NCI-H128 (cell line): ENCODE data around the gene BACH2.

ENCODE experiments used
- DNase-seq: peaks from one replicate; lab custom pipeline; 2025; ENCODE audit not compliant: unreplicated experiment; lab: John Stamatoyannopoulos, UW

Gene BACH2

DNA sequence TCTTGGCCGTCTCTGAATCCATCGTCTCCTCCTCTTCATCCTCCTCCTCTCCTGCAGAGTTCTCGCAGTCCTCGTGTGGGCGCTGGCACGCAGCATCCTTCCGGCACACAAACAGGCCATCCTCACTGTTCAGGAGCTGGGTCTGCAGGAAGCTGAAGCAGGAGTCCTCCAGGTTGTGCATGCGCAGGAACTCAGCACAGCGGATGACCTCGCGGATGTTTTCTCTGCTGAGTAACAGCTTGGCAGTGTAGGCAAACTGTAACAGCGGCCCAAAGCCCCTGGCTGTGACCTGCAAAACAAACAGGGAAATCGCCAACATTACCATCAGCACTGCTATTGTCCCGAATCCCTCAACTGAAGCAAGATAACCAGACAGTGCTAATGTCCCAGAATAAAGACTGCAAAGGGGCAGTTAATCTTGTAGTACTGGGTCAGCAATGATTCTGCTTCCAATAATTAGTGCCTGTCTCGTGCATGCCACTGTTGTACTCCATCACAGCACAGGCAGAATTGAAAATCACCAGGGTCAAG, 345.0 kb downstream of the BACH2 start:
- no peak for DNase-seq

DNA sequence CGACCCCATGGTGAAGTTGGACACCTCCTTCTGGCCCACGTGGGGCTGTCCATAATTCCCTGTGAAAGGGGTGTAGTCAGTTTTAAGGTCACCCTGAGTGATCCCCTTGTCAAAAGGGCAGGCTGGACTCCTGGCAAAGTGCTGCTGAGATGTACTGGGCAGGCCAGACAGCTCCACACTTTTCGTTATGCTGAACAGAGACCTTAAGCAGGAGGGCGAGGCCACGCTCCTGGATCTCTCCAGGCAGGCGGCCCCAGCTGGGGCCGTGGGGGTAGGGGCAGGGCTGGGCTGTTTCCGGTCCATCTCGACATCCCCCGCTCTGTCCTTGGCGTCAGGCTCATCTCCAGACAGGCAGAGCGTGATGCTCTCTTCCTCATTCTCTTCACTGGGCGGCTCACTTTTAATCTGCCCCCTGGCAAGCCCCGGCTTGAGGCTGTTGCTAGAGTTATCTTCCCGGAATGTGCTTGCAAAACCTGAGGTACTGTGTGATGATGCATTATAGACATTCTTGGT, 345.7 kb downstream of the BACH2 start:
- no peak for DNase-seq

DNA sequence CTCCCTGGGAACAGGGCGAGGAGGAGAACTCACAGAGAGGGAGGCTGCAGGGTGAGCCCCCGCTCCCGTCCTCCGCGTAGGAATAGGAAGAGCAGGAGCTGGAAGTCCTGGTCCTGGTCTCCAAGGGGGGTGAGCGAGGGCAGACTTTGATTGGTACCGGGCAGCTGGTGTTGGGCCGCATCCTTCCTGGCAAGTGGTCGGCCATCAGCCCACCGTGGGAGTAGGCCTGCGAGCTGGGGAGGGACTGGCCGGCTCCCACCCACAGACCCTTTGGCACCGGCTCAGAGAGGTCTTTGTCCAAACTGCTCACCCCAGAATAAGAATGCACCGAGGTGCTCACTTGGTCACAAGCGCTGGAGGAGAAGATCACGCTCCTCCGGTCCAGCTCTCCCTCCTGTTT, 346.2 kb downstream of the BACH2 start:
- no peak for DNase-seq

DNA sequence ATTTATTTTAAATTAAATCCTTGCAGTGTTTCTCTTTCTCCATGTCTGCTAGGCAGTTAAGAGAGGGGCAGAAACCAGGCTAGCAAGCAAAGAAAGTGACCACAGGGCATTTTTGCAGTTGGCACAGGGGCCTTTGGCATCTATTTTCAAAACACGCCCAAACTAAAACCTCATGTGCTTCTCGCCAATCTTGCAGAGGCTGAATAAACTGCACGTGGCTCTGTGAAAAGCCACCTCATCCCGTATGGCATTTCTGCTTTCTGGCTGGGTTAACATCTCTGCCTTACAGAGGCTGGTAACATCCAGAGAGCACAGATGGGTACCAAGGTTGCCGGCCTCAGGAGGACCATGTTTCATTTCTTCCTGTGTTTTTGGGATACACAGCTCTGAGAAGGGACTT, 347.8 kb downstream of the BACH2 start:
- no peak for DNase-seq

DNA sequence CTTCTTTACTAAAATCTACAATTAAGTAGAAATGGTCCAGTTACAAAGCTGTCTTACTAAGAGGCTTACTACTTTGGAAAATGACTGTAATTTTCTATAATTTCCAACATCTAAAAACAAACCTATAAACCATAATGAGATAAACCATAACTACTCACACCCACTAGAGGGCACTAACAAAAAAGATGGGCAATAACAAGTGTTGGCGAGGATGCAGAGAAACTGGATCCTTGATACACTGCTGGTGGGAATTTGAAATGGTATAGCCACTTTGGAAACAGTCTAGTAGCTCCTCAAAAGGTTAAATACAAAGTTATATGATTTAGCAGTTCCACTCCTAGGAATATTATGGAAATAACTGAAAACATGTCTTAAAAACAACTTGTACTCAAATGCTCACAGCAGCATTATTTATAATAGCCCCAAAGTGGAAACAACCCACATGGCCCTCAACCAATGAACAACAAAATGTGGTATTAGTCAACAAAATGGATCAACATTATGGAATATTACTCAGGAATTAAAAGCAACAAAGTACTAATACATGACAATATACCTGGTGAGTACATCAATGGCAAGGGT, 351.7 kb downstream of the BACH2 start:
- DNase-seq, result no peak

DNA sequence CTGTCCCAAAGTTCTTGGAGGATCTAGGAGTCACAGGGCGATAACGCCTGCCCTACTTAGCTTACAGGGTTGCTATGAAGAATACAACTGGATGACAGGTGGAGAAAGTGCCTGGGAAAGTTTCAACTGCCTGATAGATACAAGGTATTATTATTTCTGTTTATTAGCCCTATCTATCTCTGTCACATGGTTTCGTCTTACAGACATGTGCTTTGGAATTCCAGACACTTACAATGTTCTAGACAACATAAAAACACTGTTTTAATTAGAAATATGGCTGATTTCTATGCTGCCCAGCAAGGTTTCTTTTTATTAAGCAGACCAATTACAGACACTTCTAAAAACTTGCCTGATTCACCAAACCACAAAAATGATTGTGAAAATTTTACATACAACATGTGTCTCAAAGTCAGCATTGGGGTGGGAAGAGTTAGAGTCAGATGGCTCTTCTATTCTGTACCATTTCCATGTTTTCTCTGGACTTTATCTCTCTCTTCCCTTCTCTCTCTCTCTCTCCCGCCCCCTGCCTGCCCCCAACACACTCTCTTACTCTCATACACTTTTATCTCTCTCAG, 352.4 kb downstream of the BACH2 start:
- DNase-seq, result no peak

DNA sequence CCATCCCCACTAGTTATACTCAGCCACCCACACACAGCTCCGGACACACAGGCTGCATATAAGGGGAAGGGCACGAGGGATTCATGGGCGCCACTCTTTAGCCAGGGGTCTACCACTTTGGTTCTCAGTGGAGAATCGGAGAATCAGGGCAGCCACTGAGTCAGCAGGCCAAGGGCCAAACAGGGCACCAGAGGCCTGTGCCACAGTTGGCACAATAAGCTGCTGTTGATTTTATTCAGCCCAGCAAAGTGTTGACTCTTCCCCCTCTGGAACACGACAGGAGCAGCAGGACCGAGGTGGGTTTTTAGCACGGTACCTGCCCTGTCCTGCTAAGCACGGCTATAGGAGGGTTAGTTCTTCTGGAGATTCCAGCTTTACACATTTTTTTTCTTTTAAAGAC, 354.0 kb downstream of the BACH2 start:
- DNase-seq, result no peak

DNA sequence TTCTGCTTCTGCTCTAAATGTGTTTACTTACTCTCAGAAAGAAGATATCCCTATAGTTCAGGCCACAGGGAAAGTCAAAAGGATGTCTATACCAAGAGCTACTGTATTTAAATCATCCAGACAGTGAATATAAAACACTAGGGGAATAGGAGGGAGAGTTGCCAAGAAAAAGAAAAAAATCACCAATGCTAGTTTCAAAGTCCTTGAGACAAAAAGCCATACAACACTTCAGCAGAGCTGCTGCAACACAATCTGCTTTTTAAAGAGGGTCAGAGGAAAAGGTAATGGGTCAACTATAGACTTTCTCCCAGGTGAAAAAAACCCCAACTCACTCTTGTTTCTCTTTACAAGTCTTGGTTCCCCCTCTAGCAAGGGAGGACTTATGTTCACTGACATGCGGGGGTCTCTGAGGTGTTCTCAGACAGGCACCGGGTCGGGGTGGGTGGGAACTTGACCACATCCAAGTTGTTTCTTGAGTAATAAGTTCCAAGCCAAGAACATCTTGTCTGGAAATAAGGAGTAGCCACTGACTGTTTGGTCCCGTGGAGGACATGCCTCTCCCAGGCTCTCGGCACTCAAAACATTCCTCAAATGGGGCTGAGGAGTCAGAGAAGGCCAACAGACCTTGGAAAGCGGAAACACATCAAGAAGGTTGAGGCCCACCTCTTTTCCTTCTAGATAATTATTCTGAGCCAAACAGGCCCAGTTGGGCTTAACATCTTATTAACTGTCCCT, 354.7 kb downstream of the BACH2 start:
- DNase-seq, result no peak

DNA sequence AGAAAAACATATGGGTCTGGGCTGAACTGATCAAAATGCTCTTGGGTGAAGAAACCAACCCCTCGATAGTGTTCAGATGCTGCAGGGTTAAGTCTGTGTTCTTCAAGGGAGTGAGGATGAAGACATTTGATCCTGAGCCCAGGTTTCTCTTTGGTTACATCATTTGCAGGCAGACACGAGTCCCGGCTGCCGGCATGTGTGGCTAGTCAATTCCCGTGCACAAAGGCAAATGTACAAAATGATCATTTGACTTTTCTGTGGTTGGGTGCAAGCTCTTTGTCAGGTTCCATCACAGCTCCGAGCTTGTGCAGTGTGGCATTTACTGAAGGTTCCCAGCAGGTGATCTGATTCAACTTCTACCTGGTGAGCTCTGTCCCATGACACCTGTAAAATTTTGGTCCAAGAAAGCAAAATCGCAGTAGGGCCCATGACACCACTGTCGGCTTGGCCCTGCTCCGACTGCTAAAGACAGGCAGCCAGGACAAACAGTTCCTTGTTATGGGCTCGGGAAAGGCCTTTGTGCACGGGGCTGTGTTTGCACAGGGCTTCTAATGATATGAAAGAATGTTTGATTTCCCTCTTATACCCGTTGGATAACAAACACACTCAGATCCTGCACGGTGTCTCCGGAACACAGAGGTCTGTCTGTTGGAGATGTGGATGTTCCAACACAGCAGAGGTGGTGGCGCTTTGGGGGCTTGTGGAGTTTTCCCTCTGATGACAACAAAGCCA, 355.4 kb downstream of the BACH2 start:
- no peak for DNase-seq

DNA sequence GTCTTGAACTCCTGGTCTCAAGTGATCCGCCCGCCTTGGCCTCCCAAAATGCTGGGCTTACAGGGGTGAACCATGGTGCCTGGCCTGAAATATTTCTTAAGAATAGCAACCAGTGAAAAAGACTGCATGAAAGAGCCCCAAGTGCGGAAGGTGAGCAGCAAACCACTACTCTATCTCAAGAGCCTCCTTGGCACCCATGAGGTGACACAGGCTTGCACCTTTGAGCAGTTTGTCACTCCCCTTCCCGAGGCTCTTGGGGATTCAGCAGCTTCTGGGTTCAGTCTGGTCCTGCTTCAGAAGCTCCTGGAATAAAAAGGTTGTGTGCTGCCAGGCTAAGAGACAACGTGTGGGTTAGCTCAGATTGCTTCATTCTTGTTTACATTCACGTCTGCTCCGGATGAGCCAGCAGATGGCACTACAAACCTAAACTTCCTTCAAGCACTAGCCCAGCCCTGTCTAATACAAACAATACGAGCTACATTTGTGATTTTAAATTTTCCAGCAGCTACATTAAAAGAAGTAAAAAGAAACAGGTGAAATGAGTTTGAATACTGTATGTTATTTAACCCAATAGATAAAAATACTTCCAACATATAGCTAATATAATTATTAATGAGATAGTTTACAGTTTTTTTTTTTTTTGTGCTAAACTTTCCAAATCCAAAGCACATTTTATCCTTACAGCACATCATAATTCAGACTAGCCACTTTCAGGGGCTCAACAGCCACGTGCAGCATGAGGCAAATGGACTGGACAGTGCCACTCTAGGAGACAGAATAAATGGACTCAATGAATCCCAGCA, 356.2 kb downstream of the BACH2 start:
- peak; percentile 48 for DNase-seq

DNA sequence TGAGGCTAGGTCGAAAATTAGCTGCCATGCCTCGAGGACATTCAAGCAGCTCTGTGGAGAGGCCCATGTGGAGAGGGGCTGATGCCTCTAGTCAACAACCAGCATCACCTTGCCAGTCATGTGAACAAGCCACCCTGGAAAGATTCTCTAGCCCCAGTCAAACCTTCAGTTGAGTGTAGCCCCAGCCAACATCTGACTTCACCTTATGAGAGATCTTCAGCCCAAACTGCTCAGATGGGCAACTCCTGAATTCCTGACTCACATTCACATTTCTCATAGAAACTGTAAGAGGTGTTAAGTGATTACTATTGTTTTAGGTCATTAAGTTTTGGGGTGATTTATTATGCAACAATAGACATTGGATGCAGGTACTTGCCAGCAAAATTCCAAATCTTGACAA, 357.5 kb downstream of the BACH2 start:
- no peak for DNase-seq

DNA sequence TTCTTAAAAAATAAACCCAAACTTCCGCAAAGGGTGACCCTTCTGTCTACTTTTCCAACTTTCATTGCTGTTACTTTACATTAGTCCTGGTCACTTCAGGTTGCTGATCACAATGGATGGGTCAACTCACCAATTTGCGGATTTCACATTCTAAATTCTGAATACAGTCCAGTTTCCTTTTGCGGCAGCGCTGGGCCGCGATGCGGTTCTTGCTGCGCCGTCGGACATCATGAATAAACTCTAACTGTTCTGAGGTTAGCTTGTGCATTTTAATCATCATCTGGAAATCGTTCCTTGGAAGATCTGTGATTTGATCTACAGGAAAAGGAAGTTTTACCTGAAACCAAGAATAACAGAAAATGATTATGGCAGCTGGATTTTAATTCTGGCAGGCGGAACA, 358.6 kb downstream of the BACH2 start:
- DNase-seq, result no peak

DNA sequence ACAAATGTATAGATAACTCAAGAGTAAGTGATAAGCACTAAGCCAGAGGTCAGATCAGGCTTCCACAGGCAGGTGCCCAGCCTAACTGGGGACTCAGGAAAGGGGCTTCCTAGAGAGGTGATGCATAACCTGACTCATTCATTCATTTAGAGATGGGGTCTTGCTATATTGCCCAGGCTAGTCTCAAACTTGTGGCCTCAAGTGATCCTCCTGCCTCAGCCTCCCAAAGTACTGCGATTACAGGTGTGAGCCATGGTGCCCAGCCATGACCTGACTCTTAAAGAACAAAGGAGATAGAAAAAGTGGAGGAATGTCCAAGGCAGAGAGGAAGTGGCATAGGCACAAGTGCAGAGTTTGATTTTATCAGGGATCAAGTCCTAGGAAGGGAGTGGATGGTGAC, 360.5 kb downstream of the BACH2 start:
- no peak for DNase-seq

DNA sequence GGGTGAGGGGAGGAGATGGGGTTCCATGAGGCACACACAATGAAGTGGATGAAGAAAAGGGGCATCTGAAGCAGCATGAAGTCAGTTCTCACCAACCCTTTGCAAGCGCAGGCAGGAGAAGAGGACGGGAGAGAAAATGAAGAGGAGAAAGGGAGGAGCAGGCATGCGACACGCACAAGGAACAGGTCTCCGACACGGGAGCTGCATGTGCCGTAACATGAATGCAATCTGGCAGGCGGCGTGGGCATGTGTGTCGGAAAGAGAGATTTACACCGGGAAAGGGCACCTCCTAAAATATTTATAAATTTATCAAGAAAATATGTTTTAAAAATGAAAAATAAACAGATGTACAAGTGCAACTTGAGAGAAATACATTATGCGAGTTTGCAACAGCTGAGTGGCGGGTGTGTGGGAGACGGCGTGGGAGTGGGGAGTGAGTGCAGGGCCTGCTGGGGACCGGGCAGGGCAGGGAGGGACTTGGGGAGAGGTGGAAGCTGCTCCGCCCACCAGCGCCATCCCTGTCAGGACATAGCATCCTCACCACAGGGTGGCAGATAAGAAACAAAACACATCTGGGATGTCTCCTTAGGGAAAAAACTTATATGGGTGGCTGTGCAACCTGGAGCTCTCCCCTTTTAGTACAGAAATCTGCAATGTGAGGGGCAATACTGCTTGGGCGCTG, 361.8 kb downstream of the BACH2 start:
- no peak for DNase-seq

DNA sequence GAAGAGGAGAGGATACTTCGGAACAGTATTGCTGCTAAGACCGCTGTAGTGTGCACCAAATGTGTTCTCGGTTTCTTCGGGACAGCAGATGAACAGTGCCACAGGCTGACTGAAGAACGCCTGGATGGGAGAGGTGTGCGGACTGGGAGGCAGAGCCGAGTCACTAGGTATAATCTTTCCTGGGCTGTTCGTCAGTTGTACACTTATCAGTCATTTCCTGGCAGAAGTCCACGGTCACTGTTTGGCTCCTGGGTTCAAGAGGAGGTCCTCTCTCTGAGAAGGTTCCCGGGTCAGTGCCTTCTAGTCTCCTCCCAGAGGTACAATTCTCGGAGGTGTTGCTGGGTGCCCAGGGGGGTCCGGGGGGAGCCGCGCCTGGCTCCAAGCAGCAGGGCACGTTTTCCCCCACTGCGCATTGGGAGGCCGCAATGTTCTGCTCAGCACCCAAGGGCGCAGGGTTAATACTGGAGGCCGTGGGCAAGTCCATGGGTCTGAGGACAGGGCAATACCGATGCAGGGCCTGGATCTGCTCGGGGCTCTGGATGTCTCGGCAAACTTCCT, 364.3 kb downstream of the BACH2 start:
- no peak for DNase-seq

DNA sequence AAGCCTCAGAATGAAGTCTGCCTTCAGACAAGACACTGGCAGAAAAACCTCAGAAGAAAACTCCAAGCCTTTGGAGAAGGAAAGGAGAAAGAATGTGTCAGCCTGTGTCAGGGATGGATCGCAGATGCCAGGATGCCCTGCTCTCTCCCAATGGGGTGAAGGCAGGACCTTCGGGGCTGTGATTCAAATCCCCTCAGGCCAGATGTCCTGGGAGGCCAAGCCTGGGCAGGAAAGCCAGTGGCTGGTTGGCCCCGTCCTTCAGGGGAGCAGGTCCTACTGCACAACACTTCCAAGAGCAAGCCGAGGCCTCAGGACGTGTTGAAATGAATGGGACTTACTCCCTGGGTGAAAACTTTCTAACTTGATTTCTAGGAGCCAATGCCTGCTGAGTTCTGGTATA, 365.9 kb downstream of the BACH2 start:
- DNase-seq, result no peak

DNA sequence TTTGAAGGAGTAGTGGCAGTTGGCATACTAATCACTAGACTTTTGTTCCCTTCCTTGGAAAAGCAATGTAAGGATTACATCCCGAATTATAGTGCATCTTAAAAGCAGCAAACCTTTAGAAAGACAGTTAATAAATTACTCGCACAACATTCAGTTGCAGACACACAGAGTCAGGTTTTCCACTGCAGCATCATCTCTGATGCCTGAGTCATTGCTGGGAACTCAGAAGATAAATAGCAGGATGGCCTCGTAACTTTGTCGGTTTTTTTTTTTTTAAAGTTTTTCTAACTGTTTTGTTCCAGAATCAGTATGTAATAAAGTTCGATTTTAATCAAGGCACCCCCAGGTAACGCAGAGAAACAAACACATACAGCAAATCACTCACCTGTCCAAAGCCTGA, 368.0 kb downstream of the BACH2 start:
- no peak for DNase-seq

DNA sequence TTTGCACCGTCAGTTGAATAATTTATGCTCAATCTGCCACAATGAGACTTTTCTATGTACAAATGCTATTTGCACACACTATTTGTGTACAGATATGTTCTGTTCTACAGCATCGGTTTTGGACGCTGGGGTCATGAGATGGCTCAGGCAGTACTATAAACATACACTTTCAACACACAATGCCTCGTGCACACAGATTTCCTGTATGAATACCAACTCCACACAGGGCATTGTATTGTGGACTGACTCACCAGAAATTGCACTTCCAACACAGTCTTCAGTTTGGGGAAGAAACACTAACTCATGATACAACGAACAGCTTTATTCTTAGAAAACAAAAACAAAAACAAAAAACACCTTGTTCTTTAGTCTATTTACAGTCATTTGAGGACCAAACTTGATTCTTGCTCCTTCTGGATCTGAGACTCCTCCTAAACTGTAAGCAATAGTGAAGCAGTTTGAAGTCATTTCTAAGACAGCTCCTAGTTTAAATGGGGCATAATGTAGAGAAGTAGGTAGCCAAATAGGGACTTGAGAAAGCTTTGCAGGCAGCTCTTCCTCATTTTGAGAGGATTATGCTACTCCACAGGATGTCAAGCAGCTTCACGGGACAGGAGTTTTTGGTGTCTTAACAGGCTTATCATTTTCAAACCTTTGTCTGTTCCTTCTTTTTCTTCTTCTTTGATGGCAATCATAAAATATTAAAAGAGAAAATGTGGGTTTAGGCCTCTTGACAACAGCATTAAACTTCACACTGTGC, 368.7 kb downstream of the BACH2 start:
- DNase-seq, result no peak

DNA sequence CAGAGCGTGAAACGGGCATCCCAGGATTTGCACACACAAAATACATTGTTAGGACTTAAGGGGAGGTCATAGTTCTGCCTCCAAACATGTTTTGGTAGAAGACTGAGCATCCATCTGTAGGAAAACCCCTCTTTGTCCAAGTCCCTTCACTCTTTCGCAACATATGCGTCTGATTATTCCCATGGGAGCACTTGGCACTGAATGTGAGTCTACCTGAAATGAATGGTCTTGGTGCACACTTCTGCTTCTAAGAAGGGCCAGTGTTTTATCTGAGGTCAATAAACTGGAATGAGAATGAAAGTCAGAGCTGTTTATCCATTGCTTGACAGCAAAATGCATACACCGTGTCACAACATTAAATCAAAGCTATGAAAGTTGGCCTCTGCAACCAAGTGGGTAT, 369.4 kb downstream of the BACH2 start:
- no peak for DNase-seq
